ENCODE results near the gene CBX4.

CBX4 gene

DNA sequence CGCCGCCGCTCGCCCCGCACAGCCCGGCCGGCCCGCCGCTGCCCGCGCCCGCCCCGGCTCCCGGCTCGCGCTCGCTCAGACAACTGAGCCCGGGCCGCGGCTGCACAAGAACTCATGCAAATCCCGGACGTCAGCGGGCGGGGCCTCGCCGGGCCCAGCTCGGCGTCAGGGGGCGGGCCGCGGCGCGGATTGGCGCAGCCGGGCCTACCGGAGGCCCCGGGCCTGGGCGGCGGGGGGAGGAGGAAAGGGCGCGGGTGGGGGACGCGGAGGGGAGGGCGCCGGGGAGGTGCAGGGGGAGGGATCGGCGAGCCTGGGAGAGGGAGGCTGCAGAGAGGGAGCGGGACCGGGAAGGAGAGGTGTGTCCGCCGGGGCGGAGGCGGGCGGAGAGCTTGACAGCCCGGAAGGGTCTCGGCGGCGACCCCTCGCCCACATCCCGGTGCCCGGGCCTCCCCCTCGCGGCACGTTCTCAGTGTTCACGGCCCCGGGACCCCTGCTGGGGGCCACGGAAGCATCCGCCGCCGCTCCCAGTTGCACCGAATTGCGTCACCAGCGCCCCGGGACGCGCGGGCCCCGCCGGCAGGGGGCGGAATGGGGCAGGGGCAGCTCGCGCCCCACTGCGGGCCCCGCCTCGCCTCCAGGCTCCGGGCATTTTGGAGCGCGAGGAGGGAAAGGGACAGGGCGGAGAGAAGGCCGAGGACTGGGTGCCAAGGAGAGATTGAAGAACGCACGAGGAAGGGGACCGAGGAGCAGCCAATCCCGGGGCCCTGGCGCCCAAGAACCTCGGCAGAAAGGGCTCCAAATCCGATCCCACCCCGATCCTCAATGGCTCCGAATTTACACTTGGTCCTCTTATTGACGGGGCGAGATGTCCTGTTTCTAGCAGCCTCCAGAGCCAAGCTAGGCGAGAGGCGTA is at the start of gene CBX4:
CBX4 (minus strand) TSS at position 85 of the 913 bp plus-strand sequence. CDS start 189 bp downstream, outside the sequence.
- peak; percentile 97 for DNase-seq

DNA sequence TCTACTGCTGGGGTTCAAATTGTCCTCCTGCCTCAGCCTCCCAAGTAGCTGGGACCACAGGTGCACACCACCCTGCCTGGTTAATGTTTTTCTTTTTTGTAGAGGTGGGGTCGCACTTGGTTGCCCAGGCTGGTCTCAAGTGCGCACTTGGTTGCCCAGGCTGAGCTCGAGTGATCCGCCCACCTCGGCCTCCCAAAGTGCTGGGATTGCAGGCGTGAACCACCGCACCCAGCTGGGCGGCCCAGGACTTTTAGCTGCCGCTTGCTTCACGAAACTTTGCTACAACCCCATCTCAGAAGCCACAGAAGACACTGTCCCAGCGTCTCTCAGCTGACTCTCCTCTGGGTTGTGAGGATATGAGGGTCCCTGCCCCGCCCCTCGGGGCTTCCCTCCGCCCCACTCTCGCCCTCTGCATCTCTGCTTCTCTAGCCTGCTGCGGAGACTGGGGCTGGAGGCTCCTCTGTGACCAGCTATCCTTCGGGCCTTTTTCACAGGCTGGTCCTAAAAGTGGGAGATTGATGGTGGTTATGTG is 48.8 kb upstream of the CBX4 start:
- no peak for DNase-seq

DNA sequence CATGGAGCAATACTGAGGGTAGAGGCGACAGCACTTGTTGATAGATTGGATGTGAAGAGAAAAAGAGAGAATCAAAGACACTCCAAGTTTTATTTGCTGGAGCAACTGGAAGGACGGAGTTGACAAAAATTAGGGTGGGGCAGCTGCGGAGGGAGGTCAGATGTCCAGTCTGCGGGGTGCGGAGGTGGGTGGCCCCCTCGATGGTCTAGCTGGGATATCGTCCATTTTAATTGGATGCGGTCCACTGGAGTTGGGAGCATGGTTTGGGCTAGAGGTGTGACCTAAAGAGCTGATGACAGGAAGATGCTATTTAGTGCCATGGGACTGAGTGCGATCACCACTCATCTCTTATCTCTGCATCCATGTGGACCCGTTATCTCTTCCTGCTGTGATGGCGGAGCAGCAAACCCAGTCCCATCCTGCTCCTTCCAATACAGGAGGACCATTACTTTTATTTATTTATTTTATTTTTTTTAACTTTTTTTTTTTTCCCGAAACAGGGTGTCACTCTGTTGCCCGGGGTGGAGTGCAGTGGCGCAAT is 48.3 kb upstream of the CBX4 start:
- no peak for DNase-seq

DNA sequence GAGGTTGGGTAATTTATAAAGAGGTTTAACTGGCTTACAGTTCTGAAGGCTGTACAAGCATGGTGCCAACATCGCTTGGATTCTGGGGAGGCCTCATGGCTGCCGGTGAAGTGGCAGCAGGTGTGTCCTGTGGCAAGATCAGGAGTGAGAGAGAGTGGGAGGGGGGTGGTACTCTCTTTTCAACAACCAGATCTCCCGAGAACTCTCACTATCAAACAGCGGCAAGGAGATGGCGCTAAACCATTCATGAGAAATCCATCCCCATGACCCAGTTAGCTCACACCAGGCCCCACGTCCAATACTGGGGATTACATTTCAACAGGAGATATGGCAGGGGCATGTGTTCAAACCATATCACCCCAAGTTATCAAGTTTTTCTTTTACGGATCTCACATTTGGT is 44.0 kb upstream of the CBX4 start:
- no peak for DNase-seq

DNA sequence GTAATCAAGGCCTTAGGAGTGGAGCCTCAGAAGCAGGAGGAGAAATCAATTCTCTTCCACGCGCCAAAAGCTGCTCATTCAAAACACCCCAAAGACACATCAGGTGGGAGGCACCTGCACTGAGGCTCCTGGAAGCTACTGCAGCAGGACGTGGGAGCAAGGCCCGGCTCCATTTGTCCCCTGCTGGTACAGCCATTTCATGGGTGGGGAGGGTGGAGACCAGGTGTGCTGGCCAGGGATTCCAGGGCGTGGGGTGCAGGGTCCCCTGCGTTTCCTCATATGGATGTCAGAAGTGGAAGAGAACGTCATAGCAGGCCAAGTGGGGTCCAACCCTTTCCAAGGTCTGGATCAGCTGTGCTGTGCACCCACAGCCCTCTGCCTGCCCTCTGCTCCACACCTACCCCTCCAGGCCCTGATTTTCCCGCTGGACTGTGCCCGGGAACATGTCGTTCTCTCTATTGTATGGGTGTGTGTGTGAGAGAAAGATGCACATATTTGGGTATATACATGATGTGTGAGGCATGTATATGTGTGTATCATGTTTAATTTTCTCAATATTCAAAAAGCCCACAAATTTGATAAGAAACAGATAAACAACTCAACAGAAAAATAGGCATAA is 39.2 kb upstream of the CBX4 start:
- DNase-seq: no peak

DNA sequence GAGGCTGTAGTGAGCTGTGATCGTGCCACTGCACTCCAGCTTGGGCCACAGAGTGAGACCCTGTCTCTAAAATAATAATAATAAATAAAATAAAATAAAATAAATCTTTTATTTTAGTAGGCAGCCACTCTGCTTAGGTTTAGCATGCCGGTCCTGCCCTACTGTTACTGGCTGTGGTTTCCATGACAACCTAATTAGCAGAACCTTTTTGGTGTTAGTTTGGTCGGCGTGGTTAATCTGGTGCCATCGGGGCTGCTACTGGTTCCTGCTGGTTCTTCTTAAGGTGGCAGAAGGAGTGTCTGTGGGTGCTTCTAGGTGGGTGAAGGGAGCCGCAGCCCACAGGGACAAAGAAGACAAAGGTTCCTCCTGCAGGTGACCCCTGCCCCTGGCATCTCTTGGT is 37.8 kb upstream of the CBX4 start:
- no peak for DNase-seq

DNA sequence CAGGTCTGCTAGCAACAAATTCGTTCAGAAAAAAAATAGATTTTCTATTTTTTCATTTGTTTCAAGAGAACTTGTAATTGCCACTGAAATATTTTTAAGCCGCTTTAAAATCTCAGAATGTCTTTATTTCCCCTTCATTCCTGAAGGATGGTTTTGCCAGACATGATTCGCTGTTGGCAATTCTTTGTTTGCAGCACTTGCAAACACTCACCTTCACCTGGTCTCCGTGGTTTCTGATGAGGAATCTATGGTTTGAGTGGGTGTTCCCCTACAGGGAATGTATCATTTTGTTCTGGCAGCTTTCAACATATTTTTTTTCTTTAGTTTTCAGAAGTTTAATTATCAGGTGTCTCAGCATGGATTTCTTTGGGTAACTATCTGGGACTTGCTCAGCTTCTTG is 36.3 kb upstream of the CBX4 start:
- no peak for DNase-seq

DNA sequence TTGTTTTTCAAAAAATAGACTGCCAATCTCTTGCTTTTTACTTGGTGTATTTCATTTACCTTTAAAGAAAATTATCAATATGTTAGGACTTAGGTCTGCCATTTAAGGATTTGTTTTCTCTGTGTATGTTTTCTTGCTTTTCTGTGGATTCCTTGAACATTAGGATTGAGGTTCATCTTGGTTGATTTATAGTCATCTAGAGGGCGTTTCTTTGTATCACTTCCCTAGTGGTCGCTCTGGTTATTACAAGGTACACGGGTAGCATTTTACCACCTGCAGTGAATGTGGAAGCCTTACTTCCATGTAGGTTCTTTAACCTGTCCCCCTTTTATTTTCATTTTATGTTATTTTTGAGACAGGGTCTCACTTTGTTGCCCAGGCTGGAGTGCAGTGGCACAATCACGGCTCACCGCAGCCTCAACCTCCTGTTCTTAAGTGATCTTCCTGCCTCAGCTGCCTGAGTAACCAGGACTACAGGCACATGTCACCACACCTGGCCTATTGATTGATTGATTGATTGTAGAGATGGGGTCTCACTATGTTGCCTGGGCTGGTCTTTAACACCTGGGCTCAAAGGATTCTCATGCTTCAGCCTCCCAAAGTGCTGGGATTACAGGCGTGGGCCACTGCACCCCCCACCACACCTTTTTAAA is 35.2 kb upstream of the CBX4 start:
- DNase-seq: peak; percentile 22

DNA sequence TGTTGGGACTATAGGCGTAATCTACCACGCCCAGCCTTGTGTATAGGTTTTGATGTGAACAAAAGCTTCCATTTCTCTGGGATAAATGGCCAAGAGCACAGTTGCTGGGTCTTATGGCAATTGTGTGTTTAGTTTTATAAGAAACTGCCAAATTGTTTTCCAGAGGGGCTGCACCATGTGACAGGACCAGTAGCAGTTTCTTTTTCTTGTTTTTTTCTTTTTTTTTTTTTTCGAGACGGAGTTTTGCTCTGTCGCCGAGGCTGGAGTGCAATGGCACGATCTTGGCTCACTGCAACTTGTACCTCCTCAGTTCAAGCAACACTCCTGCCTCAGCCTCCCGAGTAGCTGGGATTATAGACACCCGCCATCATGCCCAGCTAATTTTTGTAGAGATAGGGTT is 34.3 kb upstream of the CBX4 start:
- DNase-seq: no peak

DNA sequence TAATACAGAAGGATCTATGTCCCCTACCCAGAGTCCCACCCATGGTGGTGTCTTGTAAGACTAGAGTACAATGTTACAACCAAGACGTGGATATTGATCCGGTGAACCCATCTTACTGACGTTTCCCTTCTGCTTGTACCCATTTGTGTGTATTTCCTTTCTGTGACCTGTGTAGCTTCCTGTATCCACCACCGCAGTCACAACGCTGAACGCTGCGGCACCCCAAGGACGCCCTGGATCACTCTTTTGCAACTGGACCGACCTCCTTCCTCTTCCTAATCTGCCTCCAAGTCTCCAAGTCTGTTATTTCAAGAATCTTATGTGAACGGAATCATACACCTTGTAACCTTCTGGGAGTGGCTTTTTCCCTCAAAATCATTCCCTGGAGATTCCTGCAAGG is 33.5 kb upstream of the CBX4 start:
- no peak for DNase-seq

DNA sequence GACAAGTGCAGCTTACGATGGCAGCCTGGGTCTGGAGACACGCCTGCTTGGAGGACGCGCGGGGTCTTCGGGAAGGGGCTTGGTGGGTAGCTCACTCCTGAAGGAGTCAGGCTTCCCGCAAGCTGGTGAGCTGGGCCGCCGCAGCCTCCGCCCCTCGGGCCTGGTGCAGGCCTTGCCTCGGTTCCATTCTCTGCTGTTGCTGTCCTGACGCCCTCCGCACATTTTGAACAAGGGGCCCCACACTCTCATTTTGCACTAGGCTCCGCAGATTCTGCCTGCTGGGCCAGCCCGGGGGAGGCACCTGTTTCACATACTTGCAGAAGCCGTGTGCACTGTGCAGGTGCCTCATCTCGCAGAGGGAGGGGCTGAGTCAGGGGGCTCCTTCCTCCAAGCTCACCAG is 31.9 kb upstream of the CBX4 start:
- DNase-seq: no peak

DNA sequence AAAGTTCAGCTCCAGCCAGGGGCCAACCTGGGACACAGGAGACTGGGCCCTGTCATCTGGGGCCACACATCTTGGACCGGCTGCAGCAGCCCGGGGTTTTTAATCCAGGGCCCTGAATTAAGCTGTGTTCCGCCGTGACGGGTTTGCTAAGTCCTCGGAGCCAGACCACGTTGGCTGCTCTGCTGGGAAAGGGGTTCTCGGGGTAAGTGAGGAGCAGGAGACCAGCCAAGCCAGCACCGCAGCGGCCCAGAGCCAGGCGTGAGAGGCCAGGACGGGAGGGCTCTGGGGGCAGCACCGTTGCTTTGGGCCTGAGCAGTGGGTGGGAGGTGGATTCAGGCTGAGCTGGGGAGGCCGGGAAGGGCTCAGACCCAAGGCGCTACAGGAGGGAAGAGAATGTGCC is 31.3 kb upstream of the CBX4 start:
- DNase-seq: no peak

DNA sequence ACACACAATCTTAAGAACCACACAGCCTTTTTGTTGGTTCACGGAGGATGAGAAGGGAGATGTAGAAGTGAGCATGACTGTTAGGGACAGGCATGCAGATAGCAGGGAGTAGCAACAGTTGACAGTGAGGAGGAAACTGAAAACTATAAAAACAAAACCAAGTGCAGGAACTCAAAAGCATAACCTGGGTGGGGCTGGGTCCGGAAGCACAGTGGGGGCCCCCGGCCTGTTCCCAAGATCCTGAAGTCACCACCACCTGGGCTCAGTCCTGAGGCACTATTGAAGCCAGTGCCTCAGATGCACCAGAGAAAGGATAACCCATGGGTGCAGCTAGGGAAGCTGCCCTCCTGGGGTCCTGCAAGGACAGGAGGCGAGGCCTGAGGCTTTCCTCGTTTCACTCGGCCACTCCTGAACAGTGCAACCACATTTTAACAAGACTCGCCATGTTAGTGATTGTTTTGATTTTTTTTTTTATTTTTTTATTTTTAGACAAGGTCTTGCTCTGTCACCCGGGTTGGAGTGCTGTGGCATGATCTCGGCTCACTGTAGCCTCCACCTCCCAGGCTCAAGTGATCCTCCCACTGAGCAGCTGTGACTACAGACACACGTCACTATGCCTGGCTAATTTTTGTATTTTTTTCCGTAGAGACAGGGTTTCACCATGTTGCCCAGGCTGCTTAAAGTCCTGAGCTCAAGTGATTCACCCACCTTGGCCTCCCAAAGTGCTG is 27.7 kb upstream of the CBX4 start:
- no peak for DNase-seq

DNA sequence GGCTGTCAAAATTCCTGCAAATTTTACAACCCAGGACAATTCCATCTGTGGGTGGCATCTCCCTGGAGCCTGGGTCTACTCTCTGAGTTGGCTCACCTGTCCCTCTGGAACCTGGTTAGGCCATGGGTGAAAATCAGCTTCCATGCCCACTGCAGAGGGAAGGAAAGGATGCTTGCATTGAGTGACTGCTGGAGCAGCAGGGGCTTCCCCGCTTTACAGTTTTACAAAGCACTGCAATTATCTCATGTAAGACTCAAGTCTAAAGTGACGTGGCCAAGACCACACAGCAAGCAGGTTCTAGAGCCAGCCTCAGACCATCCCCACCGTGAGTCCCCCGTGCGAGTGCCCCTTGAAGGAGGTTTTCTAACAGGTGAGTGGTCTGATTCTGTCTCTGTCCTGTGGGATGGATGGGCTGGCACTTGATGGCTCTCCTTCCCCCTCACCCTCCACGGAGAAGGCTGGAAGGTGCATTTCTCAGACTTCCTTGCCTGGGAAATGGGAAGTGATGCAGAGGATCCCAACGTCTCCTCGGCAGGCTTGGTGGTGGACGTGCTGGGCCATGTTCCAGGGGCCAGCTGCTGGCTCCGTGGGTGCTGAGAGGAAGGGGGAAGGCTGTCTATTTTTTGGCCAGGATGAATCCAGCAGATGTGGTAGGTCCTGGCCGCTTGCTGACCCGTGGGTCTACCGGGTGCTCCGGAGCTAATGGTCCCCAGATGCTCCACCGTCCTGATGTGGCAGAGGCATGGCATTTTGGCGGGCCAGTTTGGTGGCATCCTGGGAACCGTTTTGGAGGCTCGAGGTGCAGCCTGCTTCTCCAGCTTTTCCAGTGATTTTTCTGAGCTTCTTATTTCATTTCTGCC is 26.3 kb upstream of the CBX4 start:
- no peak for DNase-seq

DNA sequence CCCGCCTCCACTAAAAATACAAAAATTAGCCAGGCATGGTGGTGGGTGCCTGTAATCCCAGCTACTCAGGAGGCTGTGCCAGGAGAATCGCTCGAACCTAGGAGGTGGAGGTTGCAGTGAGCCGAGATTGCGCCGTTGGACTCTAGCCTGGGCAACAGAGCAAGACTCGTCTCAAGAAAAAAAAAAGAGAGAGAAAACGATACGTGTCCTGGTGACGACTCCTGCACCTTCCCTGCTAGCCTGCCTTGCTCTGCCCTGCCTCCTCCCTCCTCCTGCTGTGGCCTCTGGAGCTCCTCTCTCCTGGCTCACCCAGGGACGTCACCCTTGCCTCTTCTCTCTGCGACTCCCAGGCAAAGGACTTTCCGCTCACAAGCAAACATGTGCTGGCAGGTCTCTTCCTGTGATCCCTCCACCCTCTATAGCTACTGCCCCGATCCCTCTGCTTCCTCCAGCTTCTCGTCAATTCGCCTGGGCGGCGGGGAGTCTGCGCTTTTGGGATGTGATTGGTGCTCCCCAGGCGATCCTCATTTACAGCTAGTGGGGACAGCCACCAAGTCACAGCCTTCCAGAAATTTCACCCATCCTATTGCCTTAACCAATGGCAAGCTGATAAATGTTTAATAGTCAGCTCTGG is 25.5 kb upstream of the CBX4 start:
- DNase-seq: no peak

DNA sequence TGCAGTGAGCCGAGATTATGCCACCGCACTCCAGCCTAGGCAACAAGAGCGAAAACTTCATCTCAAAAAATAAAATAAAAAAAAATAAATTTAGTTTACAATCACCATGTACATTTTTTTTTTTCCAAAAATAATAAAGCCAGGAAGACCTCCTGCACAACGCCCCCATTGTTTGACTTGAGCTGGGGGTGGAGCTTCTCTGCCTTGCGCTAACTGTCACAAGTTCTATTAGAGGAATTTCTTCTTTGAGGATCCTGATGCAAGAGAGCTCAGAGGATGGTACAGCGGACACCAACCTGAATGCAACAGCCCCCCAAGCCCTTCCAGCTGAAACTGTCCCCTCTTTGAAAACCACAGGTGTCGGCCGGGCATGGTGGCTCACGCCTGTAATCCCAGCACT is 24.9 kb upstream of the CBX4 start:
- no peak for DNase-seq

DNA sequence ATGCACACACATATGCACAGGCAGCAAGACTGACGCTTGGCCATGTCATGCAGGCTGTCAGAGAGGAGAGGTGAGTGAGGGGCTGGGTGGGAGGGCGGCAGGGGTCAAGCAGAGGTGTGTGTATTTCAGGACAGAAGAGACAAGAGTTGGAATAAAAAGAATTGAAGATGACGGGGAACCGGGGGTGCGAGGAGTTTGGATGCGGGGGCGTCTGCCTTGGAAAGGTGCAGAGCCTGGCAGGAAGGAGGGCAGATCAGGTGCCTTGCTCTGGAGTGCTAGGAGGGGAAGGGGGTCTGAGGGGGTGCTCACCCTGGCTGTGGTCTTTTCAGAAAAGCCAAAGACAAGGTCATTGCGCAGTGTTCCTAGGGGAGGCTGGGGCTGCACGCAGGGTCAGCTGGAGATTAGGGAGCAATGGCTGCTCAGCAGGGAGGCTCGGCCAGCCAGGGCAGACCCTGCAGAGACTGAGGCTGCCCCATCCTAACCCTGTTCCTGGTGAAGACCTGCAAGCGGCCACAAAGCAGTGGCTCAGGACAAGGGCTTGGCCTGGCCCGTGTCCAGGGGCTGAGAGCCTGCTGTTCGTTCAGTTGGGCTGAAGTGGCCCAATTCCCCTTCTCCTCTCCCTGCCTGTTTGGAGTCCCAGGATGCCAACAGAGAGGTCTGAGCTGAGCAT is 23.7 kb upstream of the CBX4 start:
- no peak for DNase-seq

DNA sequence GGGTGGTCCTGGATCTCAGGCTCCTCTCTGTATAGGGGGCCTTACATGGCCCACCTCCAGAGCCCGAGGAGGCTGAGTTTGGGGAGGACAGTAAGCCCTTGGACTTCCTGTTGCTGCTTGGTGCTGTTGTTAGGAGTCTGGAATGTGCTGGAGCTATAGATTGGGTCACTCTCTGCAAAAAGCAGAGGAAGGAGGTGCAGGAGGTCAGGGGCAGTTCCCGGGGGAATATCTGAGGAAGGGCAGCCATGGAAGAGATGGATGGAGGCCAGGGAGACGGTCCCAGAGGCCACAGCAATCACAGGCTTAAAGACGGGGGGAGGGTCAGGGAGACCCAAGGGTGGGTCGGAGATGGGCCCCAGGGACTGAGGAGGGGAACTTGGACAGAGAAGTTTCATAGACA is 23.0 kb upstream of the CBX4 start:
- no peak for DNase-seq

DNA sequence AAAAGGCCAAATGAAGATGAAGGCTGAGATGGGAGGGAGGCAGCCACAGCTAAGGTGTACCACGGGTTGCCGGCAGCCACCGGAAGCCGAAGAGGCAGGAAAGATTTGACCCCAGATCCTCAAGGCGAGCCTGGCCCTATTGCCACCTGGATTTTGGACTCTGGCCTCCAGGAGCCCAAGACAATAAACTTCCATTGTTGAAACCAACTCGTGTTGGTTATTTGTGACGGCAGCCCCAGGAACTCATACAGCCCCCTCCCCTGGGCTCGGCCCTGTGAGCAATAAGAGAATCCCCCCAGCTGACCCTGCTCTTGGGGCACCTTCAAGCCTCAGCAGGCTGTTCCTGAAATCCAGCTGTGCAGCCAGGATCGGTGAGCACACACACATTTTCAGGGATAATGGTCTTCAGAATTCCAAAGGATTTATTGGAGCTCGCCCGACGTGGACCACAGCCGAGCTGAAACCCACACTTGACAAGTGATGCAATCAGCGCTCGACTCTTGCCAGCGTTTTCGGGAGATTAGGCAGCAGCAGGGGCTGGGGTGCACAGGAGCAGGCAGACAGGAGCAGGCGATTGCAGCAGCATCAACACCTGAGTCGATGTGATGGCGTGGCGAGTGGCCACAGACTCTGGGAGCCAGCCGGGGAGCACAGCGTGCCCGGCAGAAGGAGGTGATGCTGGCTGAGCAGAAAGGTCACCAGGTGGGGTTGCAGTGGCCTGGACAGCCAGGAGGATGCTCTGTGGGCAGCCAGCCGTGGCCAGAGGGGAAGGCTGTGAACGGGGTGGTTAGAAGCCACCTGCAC is 22.4 kb upstream of the CBX4 start:
- DNase-seq: no peak

Data from suppressor macrophage treated with lipopolysaccharide for 4 hours (primary cell).